Adrenal gland (tissue), 5 donors: ENCODE data around the gene ASS1.

Source experiments
- POLR2A ChIP-seq, 2 donors: fragments of 450-650 bp; IDR thresholded peaks; one replicate each; pipeline ENCODE4 v1.6.1; 2017; ENCODE audit warnings: antibody characterized with exemption in 2 of 2, mild to moderate bottlenecking in 2 of 2, moderate library complexity in 1 of 2
- TF ChIP-seq, protein P1 (sequence below), 6 experiments: fragments of 450-650 bp in 4 of 6; fragments of 200-600 bp in 2 of 6; sonication (generic) in 1 of 6; IDR thresholded peaks; 1 replicate in 5 of 6; 2 replicates in 1 of 6; pipeline versions ENCODE4 v1.5.1 to v1.8.0; 2016 to 2021; ENCODE audit warnings: antibody characterized with exemption in 6 of 6, mild to moderate bottlenecking in 2 of 6, moderate library complexity in 1 of 6
- donor health status: DM: no; HTN: no; CAD: no.

- TF ChIP-seq, protein P1, sequence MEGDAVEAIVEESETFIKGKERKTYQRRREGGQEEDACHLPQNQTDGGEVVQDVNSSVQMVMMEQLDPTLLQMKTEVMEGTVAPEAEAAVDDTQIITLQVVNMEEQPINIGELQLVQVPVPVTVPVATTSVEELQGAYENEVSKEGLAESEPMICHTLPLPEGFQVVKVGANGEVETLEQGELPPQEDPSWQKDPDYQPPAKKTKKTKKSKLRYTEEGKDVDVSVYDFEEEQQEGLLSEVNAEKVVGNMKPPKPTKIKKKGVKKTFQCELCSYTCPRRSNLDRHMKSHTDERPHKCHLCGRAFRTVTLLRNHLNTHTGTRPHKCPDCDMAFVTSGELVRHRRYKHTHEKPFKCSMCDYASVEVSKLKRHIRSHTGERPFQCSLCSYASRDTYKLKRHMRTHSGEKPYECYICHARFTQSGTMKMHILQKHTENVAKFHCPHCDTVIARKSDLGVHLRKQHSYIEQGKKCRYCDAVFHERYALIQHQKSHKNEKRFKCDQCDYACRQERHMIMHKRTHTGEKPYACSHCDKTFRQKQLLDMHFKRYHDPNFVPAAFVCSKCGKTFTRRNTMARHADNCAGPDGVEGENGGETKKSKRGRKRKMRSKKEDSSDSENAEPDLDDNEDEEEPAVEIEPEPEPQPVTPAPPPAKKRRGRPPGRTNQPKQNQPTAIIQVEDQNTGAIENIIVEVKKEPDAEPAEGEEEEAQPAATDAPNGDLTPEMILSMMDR (IDR thresholded peaks at IDR 0.05), result no peak
- no peak for TF ChIP-seq POLR2A (IDR thresholded peaks at IDR 0.05)
Measured at GRCh38 chr9:130432796-130433167, 12.0 kb upstream of the ASS1 start.
